ENCODE results near the gene SLAMF1. TPM values are rescaled to one million over a fixed set of nuclear protein-coding genes. Genes with fewer than 3 reads are reported as not detected.

The SLAMF1 gene
- total RNA-seq, 4 donors from 2014 or later = 0.09 to 0.26 TPM; not detected in 2

DNA sequence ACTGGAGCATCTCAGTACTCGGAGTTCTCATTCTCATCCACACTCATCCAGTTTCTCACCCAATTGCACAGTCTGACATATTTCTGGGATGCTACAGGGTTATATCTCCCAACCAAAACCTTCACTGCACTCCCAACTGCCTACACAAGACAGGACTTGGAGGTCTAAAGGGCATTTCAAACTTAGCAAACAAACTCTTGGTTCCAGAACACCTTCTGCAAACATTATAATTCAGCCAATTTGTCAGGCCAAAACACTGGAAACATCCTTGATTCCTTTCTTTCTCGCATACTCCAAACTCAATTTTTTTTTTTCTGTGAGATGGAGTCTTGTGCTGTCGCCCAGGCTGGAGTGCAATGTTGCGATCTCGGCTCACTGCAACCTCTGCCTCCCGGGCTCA lies 7.9 kb downstream of the SLAMF1 start:
- no peaks in the 10 kb centered on the region for H3K9me3 ChIP-seq
- H3K27me3 ChIP-seq = no peaks in the 10 kb centered on the region
- no peak for DNase-seq
- H3K4me1 ChIP-seq = no peaks in the 10 kb centered on the region
- intact Hi-C loops (cut with DNase I; ENCODE audit: low total_unique reads) = no loop called here
- no peak overlapping the region for H3K27ac ChIP-seq
- H3K4me3 ChIP-seq = no peak overlapping the region
- H3K36me3 ChIP-seq = no peaks in the 10 kb centered on the region
- TF ChIP-seq POLR2A (IDR thresholded peaks at IDR 0.05) = no peak
- TF ChIP-seq, protein P1, sequence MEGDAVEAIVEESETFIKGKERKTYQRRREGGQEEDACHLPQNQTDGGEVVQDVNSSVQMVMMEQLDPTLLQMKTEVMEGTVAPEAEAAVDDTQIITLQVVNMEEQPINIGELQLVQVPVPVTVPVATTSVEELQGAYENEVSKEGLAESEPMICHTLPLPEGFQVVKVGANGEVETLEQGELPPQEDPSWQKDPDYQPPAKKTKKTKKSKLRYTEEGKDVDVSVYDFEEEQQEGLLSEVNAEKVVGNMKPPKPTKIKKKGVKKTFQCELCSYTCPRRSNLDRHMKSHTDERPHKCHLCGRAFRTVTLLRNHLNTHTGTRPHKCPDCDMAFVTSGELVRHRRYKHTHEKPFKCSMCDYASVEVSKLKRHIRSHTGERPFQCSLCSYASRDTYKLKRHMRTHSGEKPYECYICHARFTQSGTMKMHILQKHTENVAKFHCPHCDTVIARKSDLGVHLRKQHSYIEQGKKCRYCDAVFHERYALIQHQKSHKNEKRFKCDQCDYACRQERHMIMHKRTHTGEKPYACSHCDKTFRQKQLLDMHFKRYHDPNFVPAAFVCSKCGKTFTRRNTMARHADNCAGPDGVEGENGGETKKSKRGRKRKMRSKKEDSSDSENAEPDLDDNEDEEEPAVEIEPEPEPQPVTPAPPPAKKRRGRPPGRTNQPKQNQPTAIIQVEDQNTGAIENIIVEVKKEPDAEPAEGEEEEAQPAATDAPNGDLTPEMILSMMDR (IDR thresholded peaks at IDR 0.05) = no peak

DNA sequence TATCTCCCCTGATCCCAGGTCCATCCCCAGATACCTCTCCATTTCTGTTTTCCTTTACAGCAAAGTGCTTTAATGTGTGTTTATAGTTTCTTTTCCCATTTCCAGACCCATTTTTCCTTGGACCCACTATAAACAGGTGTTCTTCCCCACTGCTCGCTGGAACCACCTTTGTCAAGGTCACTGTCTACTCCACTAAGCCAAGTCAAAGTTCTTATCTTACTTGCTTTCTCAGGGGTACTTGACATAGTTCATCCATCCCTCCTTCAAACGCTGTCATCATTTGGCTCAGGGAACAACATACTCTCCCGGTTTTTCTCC lies 8.3 kb downstream of the SLAMF1 start:
- Histone ChIP-seq H3K4me1 (no peaks in the 10 kb centered on the region), H3K27me3 (no peaks in the 10 kb centered on the region), H3K27ac (no peak overlapping the region), H3K4me3 (no peak overlapping the region), H3K36me3 (no peaks in the 10 kb centered on the region), H3K9me3 (no peaks in the 10 kb centered on the region)
- intact Hi-C loops (cut with DNase I; ENCODE audit: low total_unique reads) = no loop called here
- no peak for DNase-seq
- no peak for TF ChIP-seq POLR2A (IDR thresholded peaks at IDR 0.05)
- TF ChIP-seq, protein P1 (IDR thresholded peaks at IDR 0.05) = no peak

DNA sequence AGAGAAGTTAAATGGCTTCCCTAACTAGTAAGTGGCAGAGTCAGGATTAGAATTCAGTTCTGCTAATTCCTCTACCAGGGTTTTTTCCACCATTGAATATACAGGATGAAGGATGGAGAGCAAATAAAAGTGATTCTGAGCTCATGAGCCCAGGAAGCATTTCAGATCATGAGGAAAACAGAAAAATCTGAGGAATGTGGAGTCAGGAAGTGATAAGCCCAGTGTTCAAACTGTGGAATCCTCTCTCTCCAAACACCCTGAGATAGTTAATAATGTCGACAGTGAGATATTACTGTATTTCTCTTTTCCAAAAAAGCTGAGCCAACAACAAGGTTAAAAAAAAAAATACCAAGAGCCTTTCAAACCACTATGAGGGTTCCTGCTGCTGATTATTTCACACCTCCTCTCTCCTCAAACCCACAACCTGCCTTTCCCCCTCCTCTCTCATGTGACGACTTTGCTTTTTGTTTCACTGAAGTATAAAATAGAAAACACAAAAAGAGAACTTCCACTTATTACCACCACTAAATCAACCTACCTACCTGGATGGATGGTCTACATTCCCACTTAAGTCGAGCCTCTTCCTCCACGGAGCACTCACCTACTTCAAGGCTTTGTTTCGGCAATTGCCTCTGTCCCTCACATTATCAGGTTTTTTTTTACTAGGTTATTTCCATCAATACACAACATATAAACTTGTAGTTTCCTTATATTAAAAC lies 8.9 kb downstream of the SLAMF1 start:
- Histone ChIP-seq H3K27me3 (no peaks in the 10 kb centered on the region), H3K36me3 (no peaks in the 10 kb centered on the region), H3K4me1 (no peaks in the 10 kb centered on the region), H3K27ac (no peak overlapping the region), H3K9me3 (no peaks in the 10 kb centered on the region), H3K4me3 (no peak overlapping the region)
- TF ChIP-seq, protein P1 (IDR thresholded peaks at IDR 0.05) = no peak
- no peak for TF ChIP-seq POLR2A (IDR thresholded peaks at IDR 0.05)
- intact Hi-C loops (cut with DNase I; ENCODE audit: low total_unique reads) = no loop called here
- no peak for DNase-seq

DNA sequence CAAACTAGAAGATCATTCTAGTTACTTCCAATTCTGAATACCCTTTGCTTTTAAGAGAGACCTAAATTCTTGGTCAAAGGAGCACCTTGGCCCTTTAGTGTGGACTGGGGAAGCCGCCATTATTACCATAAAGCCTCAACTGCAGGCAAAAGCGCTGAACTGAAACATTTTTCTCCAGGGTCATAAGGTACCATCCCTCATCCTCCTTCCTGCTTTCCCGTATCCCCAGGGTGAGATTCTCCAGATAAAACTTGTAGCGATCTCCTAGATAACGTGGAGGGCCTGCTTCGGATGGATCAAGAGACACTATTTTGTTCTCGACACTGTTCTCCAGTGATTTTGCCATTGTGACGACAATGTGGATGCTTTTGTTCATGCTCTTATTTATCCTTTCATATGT lies 9.8 kb downstream of the SLAMF1 start:
- DNase-seq = no peak
- Histone ChIP-seq H3K27ac (no peak overlapping the region), H3K4me1 (no peaks in the 10 kb centered on the region), H3K4me3 (no peak overlapping the region), H3K9me3 (no peaks in the 10 kb centered on the region), H3K36me3 (no peaks in the 10 kb centered on the region), H3K27me3 (no peaks in the 10 kb centered on the region)
- intact Hi-C loops (cut with DNase I; ENCODE audit: low total_unique reads) = no loop called here
- no peak for TF ChIP-seq POLR2A (IDR thresholded peaks at IDR 0.05)
- TF ChIP-seq, protein P1 (IDR thresholded peaks at IDR 0.05) = no peak

DNA sequence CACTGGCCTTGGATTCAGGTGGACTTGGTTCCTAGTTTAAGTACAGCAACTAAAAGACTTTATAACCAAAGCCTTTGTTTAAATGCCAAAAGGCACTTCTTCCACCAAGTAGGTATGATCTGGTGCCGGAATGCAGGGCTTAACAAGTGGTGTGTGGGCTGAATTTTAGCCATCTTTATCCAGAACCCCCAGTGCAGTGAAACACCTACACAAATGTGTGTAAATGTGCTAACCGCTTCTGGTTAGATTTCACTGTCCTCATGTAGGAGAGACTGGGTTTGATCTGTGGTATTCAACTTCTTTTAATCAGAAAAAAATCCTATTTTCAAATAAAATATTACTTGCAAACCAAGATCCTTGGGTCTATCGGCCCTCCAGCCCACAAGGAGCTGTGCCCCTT lies 10.3 kb downstream of the SLAMF1 start:
- Histone ChIP-seq H3K36me3 (no peaks in the 10 kb centered on the region), H3K9me3 (no peaks in the 10 kb centered on the region), H3K4me1 (no peaks in the 10 kb centered on the region), H3K27me3 (no peaks in the 10 kb centered on the region), H3K27ac (no peak overlapping the region), H3K4me3 (no peak overlapping the region)
- TF ChIP-seq, protein P1 (IDR thresholded peaks at IDR 0.05) = no peak
- TF ChIP-seq POLR2A (IDR thresholded peaks at IDR 0.05) = no peak
- DNase-seq = no peak
- intact Hi-C loops (cut with DNase I; ENCODE audit: low total_unique reads) = no loop called here

All from uterus (tissue), 4 donors.